CD4-positive, alpha-beta T cell treated with Interleukin-6 at 100 ng/mL for 8 hours (primary cell): ENCODE measurements around the gene KPNA1.

Experiments
- DNase-seq: peaks from one replicate; pipeline ENCODE4 v3.0.0-alpha.2; 2020; ENCODE audit warnings: mixed read lengths, low spot score

Gene KPNA1

DNA sequence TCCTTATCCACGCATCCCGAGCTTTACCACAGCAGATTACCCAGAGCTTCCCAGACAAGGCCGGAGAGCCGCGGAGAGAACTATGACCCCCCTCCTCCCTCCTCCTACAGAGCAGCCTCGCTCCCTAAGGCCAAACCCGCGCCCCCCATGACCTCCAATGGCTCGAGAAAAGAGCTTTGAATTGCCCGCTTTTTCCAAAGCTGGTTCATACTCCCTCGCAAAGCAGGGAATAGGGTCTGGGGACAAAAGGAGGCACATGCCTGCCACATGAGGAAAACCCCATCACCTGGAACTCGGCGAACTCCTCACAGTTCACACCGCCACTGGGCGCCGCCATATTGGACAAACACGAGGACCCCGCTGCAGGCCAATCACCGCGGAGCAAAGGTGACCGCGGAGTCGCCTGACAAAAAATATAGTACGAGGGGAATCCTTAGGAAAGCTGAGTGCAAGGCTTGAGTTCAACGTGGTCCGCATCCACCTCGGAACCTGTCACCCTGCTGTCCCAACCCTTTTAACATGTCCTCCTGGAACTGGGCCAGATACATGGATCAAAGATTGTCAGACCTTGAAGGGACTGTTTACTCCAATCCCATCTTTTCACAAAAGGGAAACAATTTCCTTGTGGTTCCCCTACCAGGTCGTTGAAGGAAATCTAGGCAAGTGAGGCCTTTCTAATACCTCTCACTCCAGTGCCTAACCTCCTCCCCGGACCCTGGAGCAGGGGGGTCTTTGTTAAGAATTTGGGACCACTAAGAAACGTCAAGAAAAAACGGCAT, 131.7 kb downstream of the KPNA1 start, which contains the start of gene MIX23:
TSS of gene MIX23 (minus strand) at position 344 of the 779 bp plus-strand sequence. CDS start at position 337, 7 bp downstream.
- peak; percentile 79 for DNase-seq

DNA sequence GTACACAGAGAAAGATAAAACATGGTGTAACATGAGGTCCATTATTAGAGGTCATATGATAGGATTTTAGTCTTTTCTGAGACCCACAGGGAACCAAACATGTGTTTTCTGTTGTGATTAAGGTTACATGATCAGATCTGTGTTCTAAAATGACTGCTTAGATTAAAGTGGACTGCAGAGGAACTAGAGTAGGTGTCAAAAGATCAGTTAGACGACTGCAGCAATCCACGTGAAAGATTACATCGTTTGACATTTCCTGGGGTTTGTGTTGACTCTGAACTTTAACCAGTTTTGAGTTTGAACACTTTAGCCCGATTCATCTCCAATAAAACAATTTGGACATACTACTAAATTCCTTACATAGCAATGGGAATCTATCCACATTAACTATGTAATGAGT, 136.8 kb downstream of the KPNA1 start:
- DNase-seq, result no peak

DNA sequence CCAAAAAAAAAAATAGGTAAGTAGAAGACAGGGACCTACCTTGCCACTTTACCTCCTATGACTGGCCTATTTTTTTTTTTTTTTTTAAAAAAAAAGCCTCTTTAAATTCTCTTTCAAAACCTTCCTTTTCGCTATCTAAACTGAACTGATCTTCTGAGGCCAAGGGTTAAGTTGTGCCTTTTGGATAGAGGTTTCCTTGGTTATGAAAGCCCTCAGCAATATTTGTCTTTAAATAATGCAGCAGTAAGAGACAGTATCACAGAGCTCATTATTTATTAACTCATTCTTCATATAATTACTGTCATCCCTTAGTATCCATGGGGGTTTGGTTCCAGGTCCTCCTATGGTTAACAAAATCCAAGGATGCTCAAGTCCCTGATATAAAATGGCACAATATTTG, 140.7 kb downstream of the KPNA1 start:
- no peak for DNase-seq
